K562 (cell line): Measurements from ENCODE around the gene TRDMT1. TPM values are rescaled to one million over a fixed set of nuclear protein-coding genes. Genes with fewer than 3 reads are reported as not detected.

Experiments used
- ARNT ChIP-seq, 2 experiments: fragments of 450-650 bp; IDR thresholded peaks; 2 replicates each; pipeline ENCODE4 v1.6.1; 2016; ENCODE audit warnings: mild to moderate bottlenecking in 1 of 2
- CBX3 ChIP-seq, 2 experiments: IDR thresholded peaks; 1 replicate in 1 of 2; 2 replicates in 1 of 2; pipeline ENCODE4 v1.6.1; 2012; ENCODE audit warnings: inconsistent platforms in 2 of 2, low read length in 2 of 2, borderline replicate concordance in 1 of 2, control low read depth in 1 of 2
- ETV5 ChIP-seq: sonication (generic); formaldehyde crosslinking; IDR thresholded peaks from 2 replicates; pipeline ENCODE4 v1.4.0; 2020; ENCODE audit warnings: low read depth, mild to moderate bottlenecking, missing genetic modification reagents
- FOXP1 ChIP-seq: sonication (generic); formaldehyde crosslinking; IDR thresholded peaks from 2 replicates; pipeline ENCODE4 v1.8.0; 2022; ENCODE audit warnings: mild to moderate bottlenecking, missing genetic modification reagents
- HDAC1 ChIP-seq, 2 experiments: fragments of 450-650 bp; IDR thresholded peaks; 2 replicates each; pipeline ENCODE4 v1.6.1; 2016 to 2017; ENCODE audit warnings: inconsistent platforms in 1 of 2, mild to moderate bottlenecking in 1 of 2, moderate library complexity in 1 of 2
- HDAC2 ChIP-seq: fragments of 450-650 bp; IDR thresholded peaks from 2 replicates; pipeline ENCODE4 v1.6.1; 2016; ENCODE audit warnings: mild to moderate bottlenecking
- L3MBTL2 ChIP-seq: fragments of 450-650 bp; IDR thresholded peaks from 2 replicates; pipeline ENCODE4 v1.6.1; 2016; ENCODE audit warnings: mild to moderate bottlenecking, moderate library complexity
- LEF1 ChIP-seq: fragments of 450-650 bp; IDR thresholded peaks from 2 replicates; pipeline ENCODE4 v1.6.1; 2016; ENCODE audit warnings: mild to moderate bottlenecking
- NEUROD1 ChIP-seq: fragments of 150-350 bp; IDR thresholded peaks from 2 replicates; pipeline ENCODE4 v1.6.1; 2014; ENCODE audit warnings: borderline replicate concordance, low read length, low read depth; ENCODE audit not compliant: partially characterized antibody
- PTBP1 ChIP-seq: fragments of 200-400 bp; formaldehyde crosslinking; IDR thresholded peaks from 2 replicates; pipeline ENCODE4 v1.6.1; 2017; ENCODE audit warnings: low read depth, low read length
- RAD51 ChIP-seq: fragments of 450-650 bp; IDR thresholded peaks from 2 replicates; pipeline ENCODE4 v1.7.1; 2016; ENCODE audit warnings: low read depth, mild to moderate bottlenecking, borderline replicate concordance
- RBM25 ChIP-seq: fragments of 200-400 bp; formaldehyde crosslinking; IDR thresholded peaks from 2 replicates; pipeline ENCODE4 v1.6.1; 2018; ENCODE audit warnings: low read length, low read depth, moderate library complexity; ENCODE audit not compliant: severe bottlenecking
- ZFX ChIP-seq: sonication (generic); formaldehyde crosslinking; IDR thresholded peaks from 2 replicates; pipeline ENCODE4 v1.8.0; 2022; ENCODE audit warnings: mild to moderate bottlenecking, missing genetic modification reagents, moderate library complexity
- ZNF263 ChIP-seq: sonication (generic); formaldehyde crosslinking; IDR thresholded peaks from 2 replicates; pipeline ENCODE4 v1.8.0; 2022; ENCODE audit warnings: mild to moderate bottlenecking, missing genetic modification reagents, borderline replicate concordance
- ZNF274 ChIP-seq: IDR thresholded peaks from 2 replicates; pipeline ENCODE4 v1.6.1; 2011; ENCODE audit warnings: low read depth, mild to moderate bottlenecking, low read length, moderate library complexity, borderline replicate concordance
- ZNF561 ChIP-seq: fragments of 450-650 bp; formaldehyde crosslinking; conservative IDR thresholded peaks from 2 replicates; pipeline ENCODE4 v1.4.0; 2020; ENCODE audit warnings: mild to moderate bottlenecking, moderate library complexity
- ZNF57 ChIP-seq: fragments of 450-650 bp; formaldehyde crosslinking; IDR thresholded peaks from 2 replicates; pipeline ENCODE4 v1.4.0; 2020; ENCODE audit warnings: mild to moderate bottlenecking, moderate library complexity
- ZSCAN32 ChIP-seq: fragments of 450-650 bp; formaldehyde crosslinking; IDR thresholded peaks from 2 replicates; pipeline ENCODE4 v1.4.0; 2020; ENCODE audit warnings: mild to moderate bottlenecking, moderate library complexity
- polyA plus RNA-seq, 8 experiments: library from polyadenylated mRNA; depleted of rRNA in 4 of 8; stranded (reverse) in 5 of 8; unstranded in 3 of 8; fragments of >200 nt; fragmentation: Nextera tagmentation in 2 of 8; fragmentation: Illumina TruSeq in 1 of 8; extraction: Ambion mirVana in 2 of 8; extraction: Trizol in 1 of 8; gene quantifications; 2 replicates each; pipeline versions ENCODE4 v1.2.1 to v1.2.3, GENCODE V29; 2011 to 2014; ENCODE audit warnings: inconsistent platforms in 1 of 8, missing spikeins in 1 of 8
- total RNA-seq, 7 experiments: library from RNA; depleted of rRNA in 6 of 7; stranded (reverse); fragments of >200 nt in 6 of 7; fragmentation: Illumina TruSeq in 2 of 7; extraction: Trizol in 2 of 7; gene quantifications; 2 replicates each; pipeline versions ENCODE4 v1.2.1 to v1.2.3, GENCODE V29; 2011 to 2021; ENCODE audit warnings: low replicate concordance in 1 of 7
- TF ChIP-seq, protein P1 (sequence below), 3 experiments: IDR thresholded peaks in 2 of 3; conservative IDR thresholded peaks in 1 of 3; 2 replicates each; pipeline ENCODE4 v1.5.1; 2011 to 2012; ENCODE audit warnings: low read length in 3 of 3, mild to moderate bottlenecking in 3 of 3, control low read depth in 2 of 3, improper control_type of control experiment in 1 of 3, inconsistent platforms in 1 of 3, low read depth in 1 of 3, mixed read lengths in 1 of 3, moderate library complexity in 1 of 3; ENCODE audit not compliant: insufficient read depth in 2 of 3
- TF ChIP-seq, protein P2 (sequence below): fragments of 250-450 bp; sonication (Bioruptor Pico); IDR thresholded peaks from 2 replicates; pipeline ENCODE4 v1.4.0; 2020; ENCODE audit warnings: mild to moderate bottlenecking
- TF ChIP-seq, protein P3 (sequence below), 2 experiments: fragments of 450-650 bp in 1 of 2; IDR thresholded peaks; 2 replicates each; pipeline ENCODE4 v1.6.1; 2011 to 2017; ENCODE audit warnings: low read depth in 2 of 2, antibody characterized with exemption in 1 of 2, borderline replicate concordance in 1 of 2, low read length in 1 of 2, mild to moderate bottlenecking in 1 of 2, mixed read lengths in 1 of 2; ENCODE audit not compliant: control insufficient read depth in 1 of 2

TRDMT1 gene
- total and polyA plus RNA-seq, 9 of the 15 experiments (the other 6 are each of a cell fraction or from before 2014, with no cell fraction given): 5.4 to 12.6 (median 9.3) TPM

DNA sequence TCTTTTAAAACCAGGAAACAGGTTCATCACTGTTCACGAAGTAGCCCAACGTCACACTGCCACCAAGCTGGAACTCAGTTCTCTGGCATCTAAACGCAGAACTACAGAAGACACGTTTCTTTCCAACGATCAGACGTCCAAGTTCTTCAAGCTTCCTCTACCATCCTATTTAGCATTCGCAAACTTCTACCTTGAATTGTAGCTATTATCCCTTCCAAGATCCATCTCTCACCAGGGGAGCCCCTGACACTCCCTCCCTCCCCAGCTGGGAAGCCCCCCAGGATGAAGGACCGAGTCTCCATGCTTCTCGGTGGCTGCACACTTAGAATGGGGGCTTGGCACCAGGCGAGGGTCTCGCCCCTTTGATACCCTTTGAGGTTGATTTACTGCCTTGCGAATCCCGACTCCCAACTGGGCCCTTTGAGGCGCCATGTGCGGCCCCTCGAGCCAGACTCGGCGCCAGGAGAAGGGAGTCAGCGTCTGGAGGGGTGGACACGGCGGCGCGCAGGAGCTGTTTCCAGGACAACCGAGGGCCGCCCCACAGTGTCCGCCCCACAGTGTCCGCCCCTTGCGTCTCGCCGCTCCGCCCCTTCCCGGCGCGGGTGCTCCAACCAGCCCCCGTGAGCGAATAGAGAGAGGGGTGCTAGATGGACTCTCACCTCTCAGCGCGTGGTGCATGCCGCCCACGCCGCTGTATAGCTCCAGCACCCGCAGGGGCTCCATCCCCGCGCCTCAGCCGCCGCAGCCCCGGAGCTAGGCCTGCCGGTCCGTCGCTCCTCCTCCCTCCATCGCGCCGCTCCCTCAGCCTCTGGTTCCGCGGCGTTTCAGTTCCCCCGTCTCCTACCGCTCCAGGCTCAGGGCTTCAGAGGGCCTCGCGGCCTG is at the start of gene TRDMT1 (continued):
- TF ChIP-seq L3MBTL2 (peak; percentile 87), ZNF57 (no peak), ZFX (CRISPR knock-in tag) (peak; percentile 100), ARNT (IDR thresholded peaks at IDR 0.05) (peak in 1 of 2 experiments; percentile 48; a peak in 1 of 4 replicates), NEUROD1 (peak; percentile 88), CBX3 (IDR thresholded peaks at IDR 0.05; ENCODE audit: borderline replicate concordance in 1 of 2, low read length in 2 of 2) (peak in 1 of 2 experiments; percentile 79; a peak in 2 of 3 replicates), RBM25 (no peak), RAD51 (no peak), ZNF263 (CRISPR knock-in tag) (peak; percentile 81), ZSCAN32 (CRISPR knock-in tag) (no peak; the same call in 1 of the 2 replicates), ZNF561 (CRISPR knock-in tag) (no peak), HDAC1 (IDR thresholded peaks at IDR 0.05) (peak in 1 of 2 experiments; percentile 63; a peak in 2 of 4 replicates), ETV5 (CRISPR knock-in tag) (peak; percentile 61; the same call in 1 of the 2 replicates), ZNF274 (no peak), PTBP1 (0 out of 2 replicates have a peak, but pooled peaks have one; percentile 43), FOXP1 (CRISPR knock-in tag) (no peak), LEF1 (peak; percentile 68), HDAC2 (peak; percentile 67)
- TF ChIP-seq, protein P1, sequence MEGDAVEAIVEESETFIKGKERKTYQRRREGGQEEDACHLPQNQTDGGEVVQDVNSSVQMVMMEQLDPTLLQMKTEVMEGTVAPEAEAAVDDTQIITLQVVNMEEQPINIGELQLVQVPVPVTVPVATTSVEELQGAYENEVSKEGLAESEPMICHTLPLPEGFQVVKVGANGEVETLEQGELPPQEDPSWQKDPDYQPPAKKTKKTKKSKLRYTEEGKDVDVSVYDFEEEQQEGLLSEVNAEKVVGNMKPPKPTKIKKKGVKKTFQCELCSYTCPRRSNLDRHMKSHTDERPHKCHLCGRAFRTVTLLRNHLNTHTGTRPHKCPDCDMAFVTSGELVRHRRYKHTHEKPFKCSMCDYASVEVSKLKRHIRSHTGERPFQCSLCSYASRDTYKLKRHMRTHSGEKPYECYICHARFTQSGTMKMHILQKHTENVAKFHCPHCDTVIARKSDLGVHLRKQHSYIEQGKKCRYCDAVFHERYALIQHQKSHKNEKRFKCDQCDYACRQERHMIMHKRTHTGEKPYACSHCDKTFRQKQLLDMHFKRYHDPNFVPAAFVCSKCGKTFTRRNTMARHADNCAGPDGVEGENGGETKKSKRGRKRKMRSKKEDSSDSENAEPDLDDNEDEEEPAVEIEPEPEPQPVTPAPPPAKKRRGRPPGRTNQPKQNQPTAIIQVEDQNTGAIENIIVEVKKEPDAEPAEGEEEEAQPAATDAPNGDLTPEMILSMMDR (IDR thresholded peaks at IDR 0.05 in 2 of 3, conservative IDR thresholded peaks at IDR 0.05 in 1 of 3; ENCODE audit: insufficient read depth in 2 of 3, low read depth in 1 of 3, low read length in 3 of 3): peak in 2 of 3 experiments; percentile 1 to 35; a peak in 2 of 6 replicates
- TF ChIP-seq, protein P2, sequence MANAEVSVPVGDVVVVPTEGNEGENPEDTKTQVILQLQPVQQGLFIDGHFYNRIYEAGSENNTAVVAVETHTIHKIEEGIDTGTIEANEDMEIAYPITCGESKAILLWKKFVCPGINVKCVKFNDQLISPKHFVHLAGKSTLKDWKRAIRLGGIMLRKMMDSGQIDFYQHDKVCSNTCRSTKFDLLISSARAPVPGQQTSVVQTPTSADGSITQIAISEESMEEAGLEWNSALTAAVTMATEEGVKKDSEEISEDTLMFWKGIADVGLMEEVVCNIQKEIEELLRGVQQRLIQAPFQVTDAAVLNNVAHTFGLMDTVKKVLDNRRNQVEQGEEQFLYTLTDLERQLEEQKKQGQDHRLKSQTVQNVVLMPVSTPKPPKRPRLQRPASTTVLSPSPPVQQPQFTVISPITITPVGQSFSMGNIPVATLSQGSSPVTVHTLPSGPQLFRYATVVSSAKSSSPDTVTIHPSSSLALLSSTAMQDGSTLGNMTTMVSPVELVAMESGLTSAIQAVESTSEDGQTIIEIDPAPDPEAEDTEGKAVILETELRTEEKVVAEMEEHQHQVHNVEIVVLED (CRISPR knock-in tag): no peak; the same call in 1 of the 2 replicates
- TF ChIP-seq, protein P3, sequence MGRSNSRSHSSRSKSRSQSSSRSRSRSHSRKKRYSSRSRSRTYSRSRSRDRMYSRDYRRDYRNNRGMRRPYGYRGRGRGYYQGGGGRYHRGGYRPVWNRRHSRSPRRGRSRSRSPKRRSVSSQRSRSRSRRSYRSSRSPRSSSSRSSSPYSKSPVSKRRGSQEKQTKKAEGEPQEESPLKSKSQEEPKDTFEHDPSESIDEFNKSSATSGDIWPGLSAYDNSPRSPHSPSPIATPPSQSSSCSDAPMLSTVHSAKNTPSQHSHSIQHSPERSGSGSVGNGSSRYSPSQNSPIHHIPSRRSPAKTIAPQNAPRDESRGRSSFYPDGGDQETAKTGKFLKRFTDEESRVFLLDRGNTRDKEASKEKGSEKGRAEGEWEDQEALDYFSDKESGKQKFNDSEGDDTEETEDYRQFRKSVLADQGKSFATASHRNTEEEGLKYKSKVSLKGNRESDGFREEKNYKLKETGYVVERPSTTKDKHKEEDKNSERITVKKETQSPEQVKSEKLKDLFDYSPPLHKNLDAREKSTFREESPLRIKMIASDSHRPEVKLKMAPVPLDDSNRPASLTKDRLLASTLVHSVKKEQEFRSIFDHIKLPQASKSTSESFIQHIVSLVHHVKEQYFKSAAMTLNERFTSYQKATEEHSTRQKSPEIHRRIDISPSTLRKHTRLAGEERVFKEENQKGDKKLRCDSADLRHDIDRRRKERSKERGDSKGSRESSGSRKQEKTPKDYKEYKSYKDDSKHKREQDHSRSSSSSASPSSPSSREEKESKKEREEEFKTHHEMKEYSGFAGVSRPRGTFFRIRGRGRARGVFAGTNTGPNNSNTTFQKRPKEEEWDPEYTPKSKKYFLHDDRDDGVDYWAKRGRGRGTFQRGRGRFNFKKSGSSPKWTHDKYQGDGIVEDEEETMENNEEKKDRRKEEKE (IDR thresholded peaks at IDR 0.05; ENCODE audit: borderline replicate concordance in 1 of 2, control insufficient read depth in 1 of 2, low read depth in 2 of 2, low read length in 1 of 2): peak in 1 of 2 experiments; percentile 89; a peak in 1 of 4 replicates
